ENCODE data around the gene PXYLP1. TPM values are rescaled to one million over a fixed set of nuclear protein-coding genes. Genes with fewer than 3 reads are reported as not detected.

Gene PXYLP1
- total RNA-seq, 1 experiment from 2014 or later: 16.3 TPM

DNA sequence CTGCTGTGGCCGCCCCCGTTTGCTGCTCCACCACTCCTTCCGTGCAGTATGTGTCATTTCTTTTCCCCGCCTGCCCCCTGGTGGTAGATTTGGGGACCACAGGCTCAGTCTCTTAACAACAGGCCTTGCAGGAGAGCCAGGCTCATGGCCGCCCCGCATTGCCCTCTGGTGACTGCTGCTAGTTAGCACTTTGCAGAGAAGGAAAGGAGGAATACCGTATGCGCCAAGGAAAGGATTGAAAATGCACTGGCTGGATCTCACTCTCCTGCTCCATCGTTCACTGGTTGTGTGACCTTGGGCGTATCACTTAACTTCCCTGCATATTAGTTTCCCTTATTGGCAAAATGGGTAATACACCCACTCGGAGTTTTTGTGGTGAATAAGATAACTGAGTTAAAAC, 39.3 kb upstream of the PXYLP1 start:
- Mint-ChIP-seq H3K4me1 (ENCODE audit: low read depth, unreplicated experiment) (peaks cover 7% of the 10 kb centered on the region), H3K27ac (ENCODE audit: unreplicated experiment) (no peak overlapping the region), H3K36me3 (ENCODE audit: insufficient read depth, unreplicated experiment) (no peaks in the 10 kb centered on the region), H3K4me3 (ENCODE audit: low read depth, unreplicated experiment) (no peak overlapping the region), H3K27me3 (ENCODE audit: unreplicated experiment) (peaks cover 85% of the 10 kb centered on the region), H3K9me3 (ENCODE audit: low read depth, unreplicated experiment) (no peaks in the 10 kb centered on the region)
- no TSS peak for BruUV-seq (replicated peaks)
- intact Hi-C loops (cut with micrococcal nuclease; ENCODE audit: unreplicated experiment): loop anchor here (1.0 to 2.0 kb wide), 5 partner anchors 86 to 1064 kb away; no protein-coding TSS in a partner anchor
- DNase-seq: peak; percentile 100
- CTCF ChIA-PET: interaction anchor here (0.6 to 1.9 kb wide), 15 partner anchors 9 to 294 kb away, joined by 3 to 15 read pairs (median 3); partner anchors contain the start of gene PXYLP1
- TF ChIP-seq, protein P1, sequence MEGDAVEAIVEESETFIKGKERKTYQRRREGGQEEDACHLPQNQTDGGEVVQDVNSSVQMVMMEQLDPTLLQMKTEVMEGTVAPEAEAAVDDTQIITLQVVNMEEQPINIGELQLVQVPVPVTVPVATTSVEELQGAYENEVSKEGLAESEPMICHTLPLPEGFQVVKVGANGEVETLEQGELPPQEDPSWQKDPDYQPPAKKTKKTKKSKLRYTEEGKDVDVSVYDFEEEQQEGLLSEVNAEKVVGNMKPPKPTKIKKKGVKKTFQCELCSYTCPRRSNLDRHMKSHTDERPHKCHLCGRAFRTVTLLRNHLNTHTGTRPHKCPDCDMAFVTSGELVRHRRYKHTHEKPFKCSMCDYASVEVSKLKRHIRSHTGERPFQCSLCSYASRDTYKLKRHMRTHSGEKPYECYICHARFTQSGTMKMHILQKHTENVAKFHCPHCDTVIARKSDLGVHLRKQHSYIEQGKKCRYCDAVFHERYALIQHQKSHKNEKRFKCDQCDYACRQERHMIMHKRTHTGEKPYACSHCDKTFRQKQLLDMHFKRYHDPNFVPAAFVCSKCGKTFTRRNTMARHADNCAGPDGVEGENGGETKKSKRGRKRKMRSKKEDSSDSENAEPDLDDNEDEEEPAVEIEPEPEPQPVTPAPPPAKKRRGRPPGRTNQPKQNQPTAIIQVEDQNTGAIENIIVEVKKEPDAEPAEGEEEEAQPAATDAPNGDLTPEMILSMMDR (IDR thresholded peaks at IDR 0.05; ENCODE audit: unreplicated experiment): peak; percentile 99

DNA sequence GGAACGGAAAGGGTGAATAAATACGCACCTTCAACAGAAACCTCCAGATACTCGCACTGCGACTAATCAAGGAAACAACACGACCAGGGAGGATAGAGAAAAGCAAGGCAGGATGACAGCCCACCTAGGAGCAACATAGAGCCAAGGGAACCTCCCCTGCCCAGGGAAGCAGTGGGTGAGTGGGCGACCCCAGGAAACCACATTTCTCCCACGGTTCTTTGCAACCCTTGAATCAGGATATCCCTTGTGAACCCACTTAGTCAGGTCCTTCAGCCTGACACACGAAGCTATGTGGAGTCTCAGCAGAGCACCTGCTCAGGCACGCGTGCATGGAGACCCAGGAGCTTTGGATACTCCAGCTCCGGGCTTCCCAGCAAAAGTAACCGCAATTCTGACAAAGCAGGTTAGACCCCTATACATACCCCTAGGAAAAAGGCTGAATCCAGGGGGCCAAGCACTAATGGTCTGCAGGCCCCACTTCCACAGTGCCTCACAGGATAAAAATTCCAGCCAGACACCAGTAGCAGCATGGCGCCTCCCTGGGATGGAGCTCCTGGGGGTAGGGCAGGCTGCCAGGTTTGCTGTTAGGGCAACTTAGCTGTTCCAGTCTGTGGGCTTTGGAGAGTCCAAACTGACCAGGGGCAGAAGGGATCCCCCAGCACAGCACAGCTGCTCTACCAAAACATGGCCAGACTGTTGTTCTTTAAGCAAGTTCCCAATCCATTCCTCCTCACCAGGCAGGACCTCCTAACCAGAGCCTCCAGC, 38.4 kb upstream of the PXYLP1 start:
- H3K9me3 Mint-ChIP-seq (ENCODE audit: low read depth, unreplicated experiment): no peaks in the 10 kb centered on the region
- H3K27me3 Mint-ChIP-seq (ENCODE audit: unreplicated experiment): peaks cover 85% of the 10 kb centered on the region
- peaks cover 7% of the 10 kb centered on the region for H3K4me1 Mint-ChIP-seq (ENCODE audit: low read depth, unreplicated experiment)
- no TSS peak for BruUV-seq (replicated peaks)
- no peak overlapping the region for H3K27ac Mint-ChIP-seq (ENCODE audit: unreplicated experiment)
- no peak overlapping the region for H3K4me3 Mint-ChIP-seq (ENCODE audit: low read depth, unreplicated experiment)
- CTCF ChIA-PET: interaction anchor here (0.7 to 1.9 kb wide), 3 partner anchors 10 to 193 kb away, joined by 3 to 15 read pairs (median 5); no protein-coding TSS in a partner anchor
- intact Hi-C loops (cut with micrococcal nuclease; ENCODE audit: unreplicated experiment): loop anchor here (2.0 kb wide), 2 partner anchors 86 to 1064 kb away; no protein-coding TSS in a partner anchor
- no peak for DNase-seq
- H3K36me3 Mint-ChIP-seq (ENCODE audit: insufficient read depth, unreplicated experiment): no peaks in the 10 kb centered on the region
- TF ChIP-seq, protein P1 (IDR thresholded peaks at IDR 0.05; ENCODE audit: unreplicated experiment): no peak

DNA sequence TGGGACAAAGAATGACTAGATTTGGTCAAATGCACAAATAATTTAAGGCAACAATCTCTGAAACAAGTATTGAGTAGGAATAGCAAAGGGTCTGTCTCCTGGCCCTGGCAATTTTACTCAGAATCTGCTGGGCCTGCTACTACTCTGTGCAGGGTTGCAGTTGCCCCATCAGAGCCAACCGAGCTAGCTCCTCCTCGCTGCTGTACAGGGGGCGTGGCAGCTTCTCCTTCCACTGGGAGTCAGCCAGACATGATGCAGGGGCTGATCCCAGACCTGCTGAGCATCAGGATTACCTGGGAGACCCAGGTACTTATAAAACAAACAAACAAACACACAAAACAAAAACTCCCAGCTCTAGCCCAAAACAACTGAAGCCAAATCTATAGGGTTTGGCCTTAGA, 30.5 kb upstream of the PXYLP1 start:
- Mint-ChIP-seq H3K4me3 (ENCODE audit: low read depth, unreplicated experiment) (no peak overlapping the region), H3K27ac (ENCODE audit: unreplicated experiment) (no peak overlapping the region), H3K36me3 (ENCODE audit: insufficient read depth, unreplicated experiment) (no peaks in the 10 kb centered on the region), H3K9me3 (ENCODE audit: low read depth, unreplicated experiment) (no peaks in the 10 kb centered on the region), H3K27me3 (ENCODE audit: unreplicated experiment) (peaks cover 68% of the 10 kb centered on the region), H3K4me1 (ENCODE audit: low read depth, unreplicated experiment) (no peaks in the 10 kb centered on the region)
- no TSS peak for BruUV-seq (replicated peaks)
- TF ChIP-seq, protein P1 (IDR thresholded peaks at IDR 0.05; ENCODE audit: unreplicated experiment): no peak
- CTCF ChIA-PET: no interaction called here
- intact Hi-C loops (cut with micrococcal nuclease; ENCODE audit: unreplicated experiment): no loop called here
- peak; percentile 21 for DNase-seq

DNA sequence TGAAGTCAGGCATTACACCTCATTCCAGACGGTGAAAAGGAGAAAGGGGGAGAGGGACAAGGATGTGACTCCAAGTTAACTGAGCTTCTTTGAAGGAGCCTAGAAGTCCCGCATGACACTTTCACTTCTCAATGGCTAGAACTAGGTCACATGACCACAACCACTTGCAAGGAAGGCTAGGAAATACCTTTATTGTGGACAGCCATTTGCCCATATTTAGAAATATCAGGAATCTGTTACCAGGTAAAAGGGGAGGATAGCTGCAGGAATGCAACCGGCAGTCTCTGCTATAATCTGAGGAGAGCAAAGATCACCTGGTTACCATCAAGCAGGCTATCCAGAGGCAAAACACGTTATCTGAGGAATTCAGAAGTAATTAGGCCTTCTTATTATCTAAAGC, 28.9 kb upstream of the PXYLP1 start:
- peaks cover 52% of the 10 kb centered on the region for H3K27me3 Mint-ChIP-seq (ENCODE audit: unreplicated experiment)
- no peak overlapping the region for H3K4me3 Mint-ChIP-seq (ENCODE audit: low read depth, unreplicated experiment)
- H3K27ac Mint-ChIP-seq (ENCODE audit: unreplicated experiment): no peak overlapping the region
- CTCF ChIA-PET: no interaction called here
- intact Hi-C loops (cut with micrococcal nuclease; ENCODE audit: unreplicated experiment): no loop called here
- TF ChIP-seq, protein P1 (IDR thresholded peaks at IDR 0.05; ENCODE audit: unreplicated experiment): no peak
- no TSS peak for BruUV-seq (replicated peaks)
- H3K36me3 Mint-ChIP-seq (ENCODE audit: insufficient read depth, unreplicated experiment): no peaks in the 10 kb centered on the region
- no peak for DNase-seq
- H3K9me3 Mint-ChIP-seq (ENCODE audit: low read depth, unreplicated experiment): no peaks in the 10 kb centered on the region
- no peaks in the 10 kb centered on the region for H3K4me1 Mint-ChIP-seq (ENCODE audit: low read depth, unreplicated experiment)
